Mesodermal cell (in vitro differentiated cells): ENCODE measurements around the gene SEMA3E.

Experiments
- H3K27ac ChIP-seq: 2 replicates; pipeline ENCODE4 v1.7.0; 2013; ENCODE audit warnings: mild to moderate bottlenecking, low read depth, low read length, moderate library complexity; ENCODE audit not compliant: severe bottlenecking
- H3K36me3 ChIP-seq: 2 replicates; pipeline ENCODE4 v1.7.1; 2013; ENCODE audit warnings: mild to moderate bottlenecking, low read length, moderate library complexity; ENCODE audit not compliant: control insufficient read depth, insufficient read depth
- H3K4me1 ChIP-seq: one replicate; pipeline ENCODE4 v1.7.1; 2013; ENCODE audit warnings: mild to moderate bottlenecking, low read length; ENCODE audit not compliant: insufficient read depth, control insufficient read depth, poor library complexity, severe bottlenecking
- H3K4me3 ChIP-seq: 2 replicates; pipeline ENCODE4 v1.7.0; 2013; ENCODE audit warnings: low read length, control low read depth, mild to moderate bottlenecking; ENCODE audit not compliant: insufficient read depth, poor library complexity, severe bottlenecking; ENCODE audit errors: extremely low read depth
- H3K9me3 ChIP-seq: 2 replicates; pipeline ENCODE4 v1.7.1; 2013; ENCODE audit warnings: mild to moderate bottlenecking, low read length, moderate library complexity; ENCODE audit not compliant: control insufficient read depth
- WGBS, 2 experiments: methylation state at CpG; one replicate each; pipeline ENCODE4 v1.1.5; 2013; ENCODE audit warnings: missing lambda C conversion rate in 2 of 2; ENCODE audit not compliant: insufficient coverage in 2 of 2; 5-methylcytosine and 5-hydroxymethylcytosine counted together

The SEMA3E gene

GRCh38 chr7:83415840-83416239, 233.1 kb downstream of the SEMA3E start:
- WGBS, 2 experiments = 30% methylated on average over 2 of the region's 2 CpGs
- H3K27ac ChIP-seq = no peak overlapping the region
- no peaks in the 10 kb centered on the region for H3K36me3 ChIP-seq
- H3K9me3 ChIP-seq = no peaks in the 10 kb centered on the region
- no peaks in the 10 kb centered on the region for H3K4me1 ChIP-seq
- no peak overlapping the region for H3K4me3 ChIP-seq

- WGBS, 2 experiments = no CpG with 5 or more reads among the region's 2 CpGs
- H3K4me1 ChIP-seq = no peaks in the 10 kb centered on the region
Measured at GRCh38 chr7:83414947-83415346, 234.0 kb downstream of the SEMA3E start.

GRCh38 chr7:83413831-83414230, 235.1 kb downstream of the SEMA3E start:
- H3K27ac ChIP-seq = no peak overlapping the region
- H3K36me3 ChIP-seq = no peaks in the 10 kb centered on the region
- H3K9me3 ChIP-seq = no peaks in the 10 kb centered on the region
- WGBS, 2 experiments = 50 to 57% methylated on average over 2 to 3 of the region's 4 CpGs
- H3K4me1 ChIP-seq = no peaks in the 10 kb centered on the region
- H3K4me3 ChIP-seq = no peak overlapping the region

More at GRCh38 chr7:83414947-83415346, 234.0 kb downstream of the SEMA3E start:
- Histone ChIP-seq H3K4me3 (no peak overlapping the region), H3K27ac (no peak overlapping the region), H3K9me3 (no peaks in the 10 kb centered on the region), H3K36me3 (no peaks in the 10 kb centered on the region)

GRCh38 chr7:83413424-83413823, 235.5 kb downstream of the SEMA3E start:
- Histone ChIP-seq H3K36me3 (no peaks in the 10 kb centered on the region), H3K9me3 (no peaks in the 10 kb centered on the region), H3K4me3 (no peak overlapping the region), H3K27ac (no peak overlapping the region), H3K4me1 (no peaks in the 10 kb centered on the region)
- whole genome bisulfite sequencing, 2 experiments = 38 to 92% methylated on average over 1 to 2 of the region's 2 CpGs

DNA sequence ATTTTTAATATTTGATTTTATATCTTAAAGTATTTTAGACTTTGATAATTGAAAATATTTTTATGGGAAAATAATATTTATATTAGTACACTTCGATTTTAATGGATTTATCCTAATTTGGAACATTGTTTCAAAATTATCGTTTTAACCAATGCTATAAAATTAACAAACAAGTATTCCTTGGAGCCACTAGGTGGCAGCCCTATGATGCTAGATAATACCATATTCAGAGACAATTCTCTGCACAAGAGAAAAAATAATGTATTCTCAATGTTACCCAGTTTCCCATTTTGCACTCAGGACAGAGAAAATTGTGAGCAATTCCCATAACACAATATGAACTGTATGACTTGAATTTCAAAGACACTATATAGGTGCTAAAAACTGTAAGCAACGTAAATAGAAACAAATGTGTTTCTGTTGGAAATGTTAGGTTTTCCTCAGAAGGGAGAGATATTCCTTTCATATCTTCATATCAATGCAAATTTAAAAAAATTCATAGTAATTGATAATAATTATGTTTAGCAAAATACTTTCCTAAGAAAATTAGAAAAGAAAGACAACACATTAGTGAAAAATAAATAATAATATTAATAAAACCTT, 237.8 kb downstream of the SEMA3E start:
- Histone ChIP-seq H3K4me1 (no peaks in the 10 kb centered on the region), H3K36me3 (no peaks in the 10 kb centered on the region), H3K4me3 (no peak overlapping the region), H3K9me3 (no peaks in the 10 kb centered on the region), H3K27ac (no peak overlapping the region)
- no CpG with 5 or more reads among the region's 3 CpGs for WGBS, 2 experiments

GRCh38 chr7:83394776-83395175, 254.2 kb downstream of the SEMA3E start:
- Histone ChIP-seq H3K9me3 (no peaks in the 10 kb centered on the region), H3K4me3 (no peak overlapping the region), H3K36me3 (no peaks in the 10 kb centered on the region), H3K27ac (no peak overlapping the region), H3K4me1 (no peaks in the 10 kb centered on the region)

- H3K36me3 ChIP-seq = no peaks in the 10 kb centered on the region
- no peak overlapping the region for H3K4me3 ChIP-seq
- no peaks in the 10 kb centered on the region for H3K4me1 ChIP-seq
- no peak overlapping the region for H3K27ac ChIP-seq
- H3K9me3 ChIP-seq = no peaks in the 10 kb centered on the region
Measured at GRCh38 chr7:83388436-83388835, 260.5 kb downstream of the SEMA3E start.

- no peak overlapping the region for H3K27ac ChIP-seq
- H3K36me3 ChIP-seq = no peaks in the 10 kb centered on the region
- no peak overlapping the region for H3K4me3 ChIP-seq
- H3K9me3 ChIP-seq = no peaks in the 10 kb centered on the region
- no CpG with 5 or more reads among the region's 2 CpGs for WGBS, 2 experiments
- no peaks in the 10 kb centered on the region for H3K4me1 ChIP-seq
Measured at GRCh38 chr7:83366629-83367028, 282.3 kb downstream of the SEMA3E start.

GRCh38 chr7:83365746-83366145, 283.2 kb downstream of the SEMA3E start:
- Histone ChIP-seq H3K9me3 (no peaks in the 10 kb centered on the region), H3K4me3 (no peak overlapping the region), H3K36me3 (no peaks in the 10 kb centered on the region), H3K4me1 (no peaks in the 10 kb centered on the region), H3K27ac (no peak overlapping the region)

DNA sequence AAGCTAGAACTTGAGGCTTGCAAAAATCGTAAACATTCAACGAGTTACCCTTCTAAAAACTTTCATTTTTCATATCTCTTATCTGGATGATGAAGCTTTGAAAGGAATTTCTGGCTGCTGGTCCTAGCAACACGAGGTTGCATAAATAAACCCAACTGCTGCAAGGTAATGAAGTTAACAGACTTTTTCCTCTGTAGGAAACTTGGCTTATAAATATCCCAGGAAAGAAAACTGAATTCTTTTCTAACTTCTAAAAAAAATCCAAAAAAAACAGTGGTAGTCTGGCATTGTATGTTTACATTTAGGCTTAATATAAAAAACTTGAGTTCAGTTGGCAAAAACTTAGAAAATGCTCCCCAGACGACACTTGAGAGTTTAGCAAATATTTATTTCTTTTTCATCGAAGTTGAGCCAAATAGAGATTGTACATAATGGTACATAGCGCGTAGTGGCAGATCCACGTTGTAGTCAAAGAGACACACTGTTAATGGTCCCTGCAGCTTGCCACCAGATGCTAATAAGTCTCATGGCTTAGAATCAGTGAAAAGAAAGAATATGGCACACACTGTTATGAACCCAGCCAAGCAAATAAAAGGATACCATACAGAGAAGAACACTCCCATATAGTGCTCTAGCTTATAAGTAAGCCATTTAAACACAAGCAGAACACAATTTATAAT, 285.9 kb downstream of the SEMA3E start:
- H3K36me3 ChIP-seq = no peaks in the 10 kb centered on the region
- H3K4me3 ChIP-seq = no peak overlapping the region
- no peak overlapping the region for H3K27ac ChIP-seq
- H3K9me3 ChIP-seq = no peaks in the 10 kb centered on the region
- H3K4me1 ChIP-seq = no peaks in the 10 kb centered on the region
- 97 to 100% methylated on average over 5 of the region's 8 CpGs for WGBS, 2 experiments

GRCh38 chr7:83359108-83359507, 289.8 kb downstream of the SEMA3E start:
- no peaks in the 10 kb centered on the region for H3K9me3 ChIP-seq
- 83% methylated on average over 1 of the region's 1 CpG; no CpG with 5 or more reads in 1 of the 2 experiments for WGBS, 2 experiments
- no peaks in the 10 kb centered on the region for H3K4me1 ChIP-seq

More at GRCh38 chr7:83359108-83359507, 289.8 kb downstream of the SEMA3E start:
- H3K4me3 ChIP-seq = no peak overlapping the region
- H3K36me3 ChIP-seq = no peaks in the 10 kb centered on the region
- H3K27ac ChIP-seq = no peak overlapping the region
